ENCODE results near the gene EEF1A1. TPM values are rescaled to one million over a fixed set of nuclear protein-coding genes. Genes with fewer than 3 reads are reported as not detected.
"Not testable (repeated sequence)": the region's sequence is repeated elsewhere in the genome, so short reads cannot be mapped to it uniquely, and the experiment has no call there.

Gene EEF1A1
- 10,044 TPM for total RNA-seq
- polyA plus RNA-seq = over 10,000 TPM in 2 of 4 donors, 1,000 to 10,000 TPM in 2; 6,574 to 12,846 (median 10,671) TPM

DNA sequence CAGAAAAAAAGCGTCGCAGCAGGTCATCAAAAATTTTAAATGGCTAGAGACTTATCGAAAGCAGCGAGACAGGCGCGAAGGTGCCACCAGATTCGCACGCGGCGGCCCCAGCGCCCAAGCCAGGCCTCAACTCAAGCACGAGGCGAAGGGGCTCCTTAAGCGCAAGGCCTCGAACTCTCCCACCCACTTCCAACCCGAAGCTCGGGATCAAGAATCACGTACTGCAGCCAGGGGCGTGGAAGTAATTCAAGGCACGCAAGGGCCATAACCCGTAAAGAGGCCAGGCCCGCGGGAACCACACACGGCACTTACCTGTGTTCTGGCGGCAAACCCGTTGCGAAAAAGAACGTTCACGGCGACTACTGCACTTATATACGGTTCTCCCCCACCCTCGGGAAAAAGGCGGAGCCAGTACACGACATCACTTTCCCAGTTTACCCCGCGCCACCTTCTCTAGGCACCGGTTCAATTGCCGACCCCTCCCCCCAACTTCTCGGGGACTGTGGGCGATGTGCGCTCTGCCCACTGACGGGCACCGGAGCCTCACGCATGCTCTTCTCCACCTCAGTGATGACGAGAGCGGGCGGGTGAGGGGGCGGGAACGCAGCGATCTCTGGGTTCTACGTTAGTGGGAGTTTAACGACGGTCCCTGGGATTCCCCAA is at the start of gene EEF1A1:
TSS of gene EEF1A1 (minus strand) at position 345 of the 663 bp plus-strand sequence. CDS start 1,006 bp downstream, outside the sequence.
- Mint-ChIP-seq H3K4me1 (peaks cover 17 to 71% (median 52%) of the 10 kb centered on the region in 4 donors), H3K9me3 (peaks cover 0 to 3% (median 0%) of the 10 kb centered on the region in 7 donors), H3K36me3 (peaks cover 40% of the 10 kb centered on the region), H3K4me3 (peak within 1 kb of the TSS; percentile 92 to 99 (median 96)), H3K27me3 (peaks cover 9% of the 10 kb centered on the region), H3K27ac (peak within 1 kb of the TSS; percentile 95 to 100 (median 99))
- ATAC-seq (ENCODE audit: low read depth in 2 of 2) = peak; percentile 79 to 84
- H3K27me3 ChIP-seq (ENCODE audit: control insufficient read depth, insufficient read depth, low read length) = no peaks in the 10 kb centered on the region
- peak within 1 kb of the TSS; percentile 99 for H3K27ac ChIP-seq (ENCODE audit: insufficient read depth, low read length, poor library complexity, severe bottlenecking)
- H3K9me3 ChIP-seq (ENCODE audit: control insufficient read depth in 2 of 2, low read length in 2 of 2) = no peaks in the 10 kb centered on the region
- H3K4me1 ChIP-seq (ENCODE audit: control insufficient read depth, insufficient read depth, low read length, poor library complexity, severe bottlenecking) = peaks cover 69% of the 10 kb centered on the region
- H3K36me3 ChIP-seq (ENCODE audit: control insufficient read depth, insufficient read depth, low read length) = peaks cover 32% of the 10 kb centered on the region
- H3K4me3 ChIP-seq (ENCODE audit: low read depth, low read length) = peak within 1 kb of the TSS; percentile 95
- DNase-seq = peak; percentile 99 to 100 (median 100)

DNA sequence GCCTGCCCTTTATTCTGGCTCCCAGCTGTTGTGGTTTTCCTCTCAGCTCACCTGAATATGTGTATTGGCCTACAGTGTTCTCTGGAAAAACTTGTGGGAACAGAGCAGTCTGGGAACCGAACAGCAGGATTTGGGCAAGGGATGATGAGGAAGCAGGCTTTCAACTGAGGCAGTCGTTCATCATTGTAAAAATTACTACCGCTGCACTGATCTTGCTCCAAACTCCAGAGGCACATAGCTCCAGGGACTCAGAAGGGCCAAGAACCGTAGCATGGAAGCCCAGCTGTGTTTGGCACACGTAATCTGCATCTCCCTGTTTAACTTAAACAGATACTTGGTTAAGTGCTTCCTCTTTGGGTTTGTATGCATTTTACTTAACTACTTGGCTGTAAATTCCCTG is 48.3 kb upstream of the EEF1A1 start:
- H3K36me3 Mint-ChIP-seq = no peaks in the 10 kb centered on the region
- H3K4me3 Mint-ChIP-seq = no peak overlapping the region
- no peaks in the 10 kb centered on the region for H3K9me3 ChIP-seq (ENCODE audit: control insufficient read depth in 2 of 2, low read length in 2 of 2)
- H3K27me3 Mint-ChIP-seq = no peaks in the 10 kb centered on the region
- no peaks in the 10 kb centered on the region for H3K4me1 ChIP-seq (ENCODE audit: control insufficient read depth, insufficient read depth, low read length, poor library complexity, severe bottlenecking)
- no peaks in the 10 kb centered on the region for H3K27me3 ChIP-seq (ENCODE audit: control insufficient read depth, insufficient read depth, low read length)
- peaks cover 0 to 1% (median 0%) of the 10 kb centered on the region in 7 donors for H3K9me3 Mint-ChIP-seq
- ATAC-seq (ENCODE audit: low read depth in 2 of 2) (no peak), DNase-seq (no peak)
- H3K27ac Mint-ChIP-seq = no peak overlapping the region
- no peak overlapping the region for H3K27ac ChIP-seq (ENCODE audit: insufficient read depth, low read length, poor library complexity, severe bottlenecking)
- peaks cover 0 to 5% (median 0%) of the 10 kb centered on the region in 4 donors for H3K4me1 Mint-ChIP-seq
- H3K4me3 ChIP-seq (ENCODE audit: low read depth, low read length) = no peak overlapping the region
- H3K36me3 ChIP-seq (ENCODE audit: control insufficient read depth, insufficient read depth, low read length) = no peaks in the 10 kb centered on the region

GRCh38 chr6:73566954-73567591 is 46.2 kb upstream of the EEF1A1 start:
- Mint-ChIP-seq H3K4me1 (peaks cover 0 to 5% (median 0%) of the 10 kb centered on the region in 4 donors), H3K27ac (no peak overlapping the region), H3K27me3 (no peaks in the 10 kb centered on the region), H3K9me3 (peaks cover 0 to 1% (median 0%) of the 10 kb centered on the region in 7 donors), H3K36me3 (no peaks in the 10 kb centered on the region), H3K4me3 (no peak overlapping the region)
- Histone ChIP-seq H3K27me3 (ENCODE audit: control insufficient read depth, insufficient read depth, low read length) (no peaks in the 10 kb centered on the region), H3K4me1 (ENCODE audit: control insufficient read depth, insufficient read depth, low read length, poor library complexity, severe bottlenecking) (no peaks in the 10 kb centered on the region), H3K4me3 (ENCODE audit: low read depth, low read length) (no peak overlapping the region), H3K36me3 (ENCODE audit: control insufficient read depth, insufficient read depth, low read length) (no peaks in the 10 kb centered on the region), H3K9me3 (ENCODE audit: control insufficient read depth in 2 of 2, low read length in 2 of 2) (no peaks in the 10 kb centered on the region), H3K27ac (ENCODE audit: insufficient read depth, low read length, poor library complexity, severe bottlenecking) (no peak overlapping the region)
- no peak for ATAC-seq (ENCODE audit: low read depth in 2 of 2)
- no peak for DNase-seq

- not testable (repeated sequence) for H3K4me1 Mint-ChIP-seq; H3K36me3 ChIP-seq (ENCODE audit: control insufficient read depth, insufficient read depth, low read length); H3K9me3 ChIP-seq (ENCODE audit: control insufficient read depth in 2 of 2, low read length in 2 of 2); ATAC-seq (ENCODE audit: low read depth in 2 of 2); H3K4me1 ChIP-seq (ENCODE audit: control insufficient read depth, insufficient read depth, low read length, poor library complexity, severe bottlenecking); H3K4me3 Mint-ChIP-seq; H3K27ac ChIP-seq (ENCODE audit: insufficient read depth, low read length, poor library complexity, severe bottlenecking); H3K27ac Mint-ChIP-seq; H3K27me3 Mint-ChIP-seq; H3K4me3 ChIP-seq (ENCODE audit: low read depth, low read length); H3K27me3 ChIP-seq (ENCODE audit: control insufficient read depth, insufficient read depth, low read length); H3K9me3 Mint-ChIP-seq; DNase-seq; H3K36me3 Mint-ChIP-seq
Measured at GRCh38 chr6:73566486-73566871, 45.6 kb upstream of the EEF1A1 start.

DNA sequence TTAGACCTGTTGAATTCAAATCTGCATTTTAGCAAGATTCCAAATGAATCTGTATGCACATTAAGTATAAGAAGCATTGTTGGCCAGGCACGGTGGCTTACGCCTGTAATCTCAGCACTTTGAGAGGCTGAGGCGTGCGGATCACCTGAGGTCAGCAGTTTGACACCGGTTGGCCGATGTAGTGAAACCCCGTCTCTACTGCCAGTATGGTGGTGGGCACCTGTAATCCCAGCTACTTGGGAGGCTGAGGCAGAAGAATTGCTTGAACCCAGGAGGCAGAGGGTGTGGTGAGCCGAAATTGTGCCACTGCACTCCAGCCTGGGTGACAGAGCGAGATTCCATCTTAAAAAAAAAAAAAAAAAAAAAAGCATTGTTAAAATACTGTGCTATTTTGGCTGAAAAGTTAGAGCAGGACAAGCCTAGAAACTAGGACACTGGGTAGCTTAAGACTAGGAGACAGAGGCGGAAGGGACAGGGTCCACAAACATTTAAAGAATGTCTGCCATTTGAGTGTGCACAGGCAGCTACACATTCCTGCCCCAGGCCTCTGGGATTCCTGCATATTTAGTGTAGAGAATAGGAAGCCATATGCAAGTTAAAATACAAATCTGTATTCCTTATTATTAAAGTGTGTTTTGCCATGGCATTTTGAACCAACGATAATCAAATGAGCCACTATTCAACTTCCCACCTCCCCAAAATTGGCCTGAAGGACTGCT is 45.1 kb upstream of the EEF1A1 start:
- H3K27me3 Mint-ChIP-seq = no peaks in the 10 kb centered on the region
- H3K4me3 Mint-ChIP-seq = no peak overlapping the region
- H3K27ac ChIP-seq (ENCODE audit: insufficient read depth, low read length, poor library complexity, severe bottlenecking) = no peak overlapping the region
- peaks cover 0 to 4% (median under 1%) of the 10 kb centered on the region in 4 donors for H3K4me1 Mint-ChIP-seq
- no peak for DNase-seq
- H3K9me3 ChIP-seq (ENCODE audit: control insufficient read depth in 2 of 2, low read length in 2 of 2) = no peaks in the 10 kb centered on the region
- no peaks in the 10 kb centered on the region for H3K36me3 ChIP-seq (ENCODE audit: control insufficient read depth, insufficient read depth, low read length)
- no peaks in the 10 kb centered on the region for H3K36me3 Mint-ChIP-seq
- no peaks in the 10 kb centered on the region for H3K4me1 ChIP-seq (ENCODE audit: control insufficient read depth, insufficient read depth, low read length, poor library complexity, severe bottlenecking)
- peaks cover 0 to 1% (median 0%) of the 10 kb centered on the region in 7 donors for H3K9me3 Mint-ChIP-seq
- no peak overlapping the region for H3K4me3 ChIP-seq (ENCODE audit: low read depth, low read length)
- H3K27me3 ChIP-seq (ENCODE audit: control insufficient read depth, insufficient read depth, low read length) = no peaks in the 10 kb centered on the region
- no peak for ATAC-seq (ENCODE audit: low read depth in 2 of 2)
- no peak overlapping the region for H3K27ac Mint-ChIP-seq

- Mint-ChIP-seq H3K9me3 (peaks cover 0 to 1% (median 0%) of the 10 kb centered on the region in 7 donors), H3K4me3 (no peak overlapping the region), H3K27me3 (no peaks in the 10 kb centered on the region), H3K36me3 (no peaks in the 10 kb centered on the region), H3K4me1 (peaks cover 5 to 12% (median 8%) of the 10 kb centered on the region in 4 donors), H3K27ac (no peak overlapping the region)
- DNase-seq (peak in 1 of 3 donors; percentile 26), ATAC-seq (ENCODE audit: low read depth in 2 of 2) (no peak)
- Histone ChIP-seq H3K4me1 (ENCODE audit: control insufficient read depth, insufficient read depth, low read length, poor library complexity, severe bottlenecking) (no peaks in the 10 kb centered on the region), H3K4me3 (ENCODE audit: low read depth, low read length) (no peak overlapping the region), H3K27me3 (ENCODE audit: control insufficient read depth, insufficient read depth, low read length) (no peaks in the 10 kb centered on the region), H3K9me3 (ENCODE audit: control insufficient read depth in 2 of 2, low read length in 2 of 2) (no peaks in the 10 kb centered on the region), H3K27ac (ENCODE audit: insufficient read depth, low read length, poor library complexity, severe bottlenecking) (no peak overlapping the region), H3K36me3 (ENCODE audit: control insufficient read depth, insufficient read depth, low read length) (no peaks in the 10 kb centered on the region)
Measured at GRCh38 chr6:73564578-73565345, 43.9 kb upstream of the EEF1A1 start.

DNA sequence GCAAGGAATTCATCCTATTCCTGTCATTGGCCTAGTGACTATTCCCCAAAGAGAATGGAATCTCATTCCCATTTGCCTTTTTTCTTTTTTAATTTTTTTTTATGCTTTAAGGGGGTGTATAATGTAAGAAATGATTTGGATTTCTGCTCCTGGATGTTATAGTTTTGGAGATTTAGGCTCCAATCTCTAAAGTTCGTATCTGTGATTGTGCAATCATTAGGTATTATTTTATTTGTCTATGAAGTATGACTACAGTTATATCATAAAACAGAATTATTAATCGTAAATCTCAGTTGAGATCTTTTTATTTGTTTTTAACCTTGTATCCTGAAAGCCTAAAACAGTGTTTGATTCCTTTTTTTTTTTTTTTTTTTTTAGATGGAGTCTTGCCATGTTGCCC is 41.7 kb upstream of the EEF1A1 start:
- no peaks in the 10 kb centered on the region for H3K4me1 ChIP-seq (ENCODE audit: control insufficient read depth, insufficient read depth, low read length, poor library complexity, severe bottlenecking)
- H3K4me3 Mint-ChIP-seq = no peak overlapping the region
- no peak overlapping the region for H3K27ac ChIP-seq (ENCODE audit: insufficient read depth, low read length, poor library complexity, severe bottlenecking)
- peaks cover 0 to 1% (median 0%) of the 10 kb centered on the region in 7 donors for H3K9me3 Mint-ChIP-seq
- peaks cover 6 to 16% (median 11%) of the 10 kb centered on the region in 4 donors for H3K4me1 Mint-ChIP-seq
- no peak for DNase-seq
- no peaks in the 10 kb centered on the region for H3K27me3 ChIP-seq (ENCODE audit: control insufficient read depth, insufficient read depth, low read length)
- no peaks in the 10 kb centered on the region for H3K36me3 ChIP-seq (ENCODE audit: control insufficient read depth, insufficient read depth, low read length)
- H3K27me3 Mint-ChIP-seq = no peaks in the 10 kb centered on the region
- ATAC-seq (ENCODE audit: low read depth in 2 of 2) = no peak
- no peaks in the 10 kb centered on the region for H3K9me3 ChIP-seq (ENCODE audit: control insufficient read depth in 2 of 2, low read length in 2 of 2)
- no peaks in the 10 kb centered on the region for H3K36me3 Mint-ChIP-seq
- H3K27ac Mint-ChIP-seq = no peak overlapping the region
- no peak overlapping the region for H3K4me3 ChIP-seq (ENCODE audit: low read depth, low read length)

Data from CD4-positive, CD25-positive, alpha-beta regulatory T cell (primary cell).